Liver (tissue), 3 donors: Measurements from ENCODE around the gene PLA1A.

Experiments
- CTCF ChIP-seq: fragments of 150-350 bp; IDR thresholded peaks from 2 replicates; pipeline ENCODE4 v1.5.1; 2017; ENCODE audit warnings: improper control_type of control experiment, low read depth, low read length; ENCODE audit not compliant: missing input control
- JUND ChIP-seq, 2 donors: IDR thresholded peaks; 2 replicates each; pipeline ENCODE4 v1.6.1; 2016; ENCODE audit warnings: antibody characterized with exemption in 2 of 2
- YY1 ChIP-seq: IDR thresholded peaks from 2 replicates; pipeline ENCODE4 v1.6.1; 2016; ENCODE audit warnings: antibody characterized with exemption, mild to moderate bottlenecking
- donor health status: healthy.
- donor health status: healthy.

GRCh38 chr3:119616056-119616455 is 18.4 kb downstream of the PLA1A start:
- TF ChIP-seq CTCF (no peak), JUND (IDR thresholded peaks at IDR 0.05) (no peak), YY1 (no peak)
